Measurements from ENCODE around the gene STX10. TPM values are rescaled to one million over a fixed set of nuclear protein-coding genes. Genes with fewer than 3 reads are reported as not detected.
A peak's percentile ranks its signal among the peaks of the same experiment; 100 is the strongest.

Gene STX10
- total and polyA plus RNA-seq, 9 of the 15 experiments (the other 6 are each of a cell fraction or from before 2014, with no cell fraction given), result 0.51 to 66.3 (median 31.0) TPM

- TF ChIP-seq CHD7 (IDR thresholded peaks at IDR 0.05; ENCODE audit: low read depth, low read length) (no peak), ZFPM2 (CRISPR knock-in tag; IDR thresholded peaks at IDR 0.05) (no peak), TRIM28 (IDR thresholded peaks at IDR 0.05) (no peak), ZNF699 (CRISPR knock-in tag; IDR thresholded peaks at IDR 0.05; ENCODE audit: insufficient replicate concordance) (no peak), ZNF217 (CRISPR knock-in tag; IDR thresholded peaks at IDR 0.05) (no peak), NELFE (IDR thresholded peaks at IDR 0.05; ENCODE audit: insufficient read depth, insufficient read length) (no peak), RBM22 (IDR thresholded peaks at IDR 0.05; ENCODE audit: low read depth, low read length, poor library complexity, severe bottlenecking) (peak; percentile 97), ZNF639 (CRISPR knock-in tag; conservative IDR thresholded peaks at IDR 0.05 in 1 of 2, IDR thresholded peaks at IDR 0.05 in 1 of 2) (no peak; a peak in 1 of 4 replicates), ZNF140 (CRISPR knock-in tag; IDR thresholded peaks at IDR 0.05) (no peak)
Observed at GRCh38 chr19:13095934-13096927, 53.9 kb downstream of the STX10 start (continued).

All from K562 (cell line).